ENCODE results near the gene FUS.

The FUS gene

GRCh38 chr16:31179747-31180459, at the start of gene FUS:
FUS (plus strand) TSS chr16:31180139; CDS start chr16:31180215, 76 bp downstream.
- Histone ChIP-seq H3K9me3 (ENCODE audit: insufficient read depth, low read length) (no peaks in the 10 kb centered on the region), H3K4me1 (ENCODE audit: insufficient read depth, insufficient read length) (peaks cover 11% of the 10 kb centered on the region), H3K36me3 (ENCODE audit: insufficient read depth, insufficient read length, low read length) (peaks cover 43% of the 10 kb centered on the region), H3K4me3 (ENCODE audit: insufficient read length, low read depth) (peak within 1 kb of the TSS; percentile 97), H3K27me3 (ENCODE audit: insufficient read depth, insufficient read length) (no peaks in the 10 kb centered on the region), H3K9ac (ENCODE audit: insufficient read length, low read depth) (peak within 1 kb of the TSS; percentile 99)
- TF ChIP-seq YY1 (IDR thresholded peaks at IDR 0.05; ENCODE audit: insufficient read depth, insufficient read length) (peak; percentile 64), ZNF274 (IDR thresholded peaks at IDR 0.05; ENCODE audit: low read depth, low read length) (no peak), SUZ12 (IDR thresholded peaks at IDR 0.05; ENCODE audit: extremely low read depth, insufficient read depth, insufficient read length) (no peak)
- DNase-seq (ENCODE audit: low read depth, low spot score): peak; percentile 83

GRCh38 chr16:31130336-31130891, 49.5 kb upstream of the FUS start:
- Histone ChIP-seq H3K9ac (ENCODE audit: insufficient read length, low read depth) (no peak overlapping the region), H3K4me3 (ENCODE audit: insufficient read length, low read depth) (no peak overlapping the region), H3K4me1 (ENCODE audit: insufficient read depth, insufficient read length) (peaks cover 27% of the 10 kb centered on the region), H3K9me3 (ENCODE audit: insufficient read depth, low read length) (no peaks in the 10 kb centered on the region), H3K36me3 (ENCODE audit: insufficient read depth, insufficient read length, low read length) (peaks cover 76% of the 10 kb centered on the region), H3K27me3 (ENCODE audit: insufficient read depth, insufficient read length) (no peaks in the 10 kb centered on the region)
- TF ChIP-seq SUZ12 (IDR thresholded peaks at IDR 0.05; ENCODE audit: extremely low read depth, insufficient read depth, insufficient read length): no peak
- TF ChIP-seq YY1 (IDR thresholded peaks at IDR 0.05; ENCODE audit: insufficient read depth, insufficient read length): no peak
- no peak for TF ChIP-seq ZNF274 (IDR thresholded peaks at IDR 0.05; ENCODE audit: low read depth, low read length)
- no peak for DNase-seq (ENCODE audit: low read depth, low spot score)

- Histone ChIP-seq H3K4me1 (ENCODE audit: insufficient read depth, insufficient read length) (peaks cover 29% of the 10 kb centered on the region), H3K9ac (ENCODE audit: insufficient read length, low read depth) (no peak overlapping the region), H3K36me3 (ENCODE audit: insufficient read depth, insufficient read length, low read length) (peaks cover 72% of the 10 kb centered on the region), H3K27me3 (ENCODE audit: insufficient read depth, insufficient read length) (no peaks in the 10 kb centered on the region), H3K4me3 (ENCODE audit: insufficient read length, low read depth) (no peak overlapping the region), H3K9me3 (ENCODE audit: insufficient read depth, low read length) (no peaks in the 10 kb centered on the region)
- DNase-seq (ENCODE audit: low read depth, low spot score): no peak
- no peak for TF ChIP-seq ZNF274 (IDR thresholded peaks at IDR 0.05; ENCODE audit: low read depth, low read length)
- no peak for TF ChIP-seq YY1 (IDR thresholded peaks at IDR 0.05; ENCODE audit: insufficient read depth, insufficient read length)
- no peak for TF ChIP-seq SUZ12 (IDR thresholded peaks at IDR 0.05; ENCODE audit: extremely low read depth, insufficient read depth, insufficient read length)
Measured at GRCh38 chr16:31130899-31131298, 49.0 kb upstream of the FUS start.

GRCh38 chr16:31131416-31131815, 48.5 kb upstream of the FUS start:
- DNase-seq (ENCODE audit: low read depth, low spot score): no peak
- Histone ChIP-seq H3K9ac (ENCODE audit: insufficient read length, low read depth) (no peak overlapping the region), H3K27me3 (ENCODE audit: insufficient read depth, insufficient read length) (no peaks in the 10 kb centered on the region), H3K4me1 (ENCODE audit: insufficient read depth, insufficient read length) (peaks cover 34% of the 10 kb centered on the region), H3K9me3 (ENCODE audit: insufficient read depth, low read length) (no peaks in the 10 kb centered on the region), H3K4me3 (ENCODE audit: insufficient read length, low read depth) (no peak overlapping the region), H3K36me3 (ENCODE audit: insufficient read depth, insufficient read length, low read length) (peaks cover 67% of the 10 kb centered on the region)
- no peak for TF ChIP-seq SUZ12 (IDR thresholded peaks at IDR 0.05; ENCODE audit: extremely low read depth, insufficient read depth, insufficient read length)
- TF ChIP-seq YY1 (IDR thresholded peaks at IDR 0.05; ENCODE audit: insufficient read depth, insufficient read length): no peak
- no peak for TF ChIP-seq ZNF274 (IDR thresholded peaks at IDR 0.05; ENCODE audit: low read depth, low read length)

- H3K4me3 ChIP-seq (ENCODE audit: insufficient read length, low read depth): no peak overlapping the region
- peaks cover 64% of the 10 kb centered on the region for H3K36me3 ChIP-seq (ENCODE audit: insufficient read depth, insufficient read length, low read length)
- H3K9ac ChIP-seq (ENCODE audit: insufficient read length, low read depth): no peak overlapping the region
- DNase-seq (ENCODE audit: low read depth, low spot score): no peak
- peaks cover 35% of the 10 kb centered on the region for H3K4me1 ChIP-seq (ENCODE audit: insufficient read depth, insufficient read length)
- H3K27me3 ChIP-seq (ENCODE audit: insufficient read depth, insufficient read length): no peaks in the 10 kb centered on the region
- H3K9me3 ChIP-seq (ENCODE audit: insufficient read depth, low read length): no peaks in the 10 kb centered on the region
- TF ChIP-seq ZNF274 (IDR thresholded peaks at IDR 0.05; ENCODE audit: low read depth, low read length) (no peak), YY1 (IDR thresholded peaks at IDR 0.05; ENCODE audit: insufficient read depth, insufficient read length) (no peak), SUZ12 (IDR thresholded peaks at IDR 0.05; ENCODE audit: extremely low read depth, insufficient read depth, insufficient read length) (no peak)
Measured at GRCh38 chr16:31131841-31132271, 48.1 kb upstream of the FUS start.

- Histone ChIP-seq H3K4me3 (ENCODE audit: insufficient read length, low read depth) (no peak overlapping the region), H3K36me3 (ENCODE audit: insufficient read depth, insufficient read length, low read length) (peaks cover 59% of the 10 kb centered on the region), H3K4me1 (ENCODE audit: insufficient read depth, insufficient read length) (peaks cover 33% of the 10 kb centered on the region), H3K9me3 (ENCODE audit: insufficient read depth, low read length) (no peaks in the 10 kb centered on the region), H3K9ac (ENCODE audit: insufficient read length, low read depth) (no peak overlapping the region), H3K27me3 (ENCODE audit: insufficient read depth, insufficient read length) (no peaks in the 10 kb centered on the region)
- no peak for DNase-seq (ENCODE audit: low read depth, low spot score)
- TF ChIP-seq SUZ12 (IDR thresholded peaks at IDR 0.05; ENCODE audit: extremely low read depth, insufficient read depth, insufficient read length): no peak
- TF ChIP-seq ZNF274 (IDR thresholded peaks at IDR 0.05; ENCODE audit: low read depth, low read length): no peak
- no peak for TF ChIP-seq YY1 (IDR thresholded peaks at IDR 0.05; ENCODE audit: insufficient read depth, insufficient read length)
Measured at GRCh38 chr16:31132303-31132979, 47.5 kb upstream of the FUS start.

- Histone ChIP-seq H3K27me3 (ENCODE audit: insufficient read depth, insufficient read length) (no peaks in the 10 kb centered on the region), H3K4me1 (ENCODE audit: insufficient read depth, insufficient read length) (peaks cover 29% of the 10 kb centered on the region), H3K9ac (ENCODE audit: insufficient read length, low read depth) (peak overlapping the region; percentile 73), H3K4me3 (ENCODE audit: insufficient read length, low read depth) (no peak overlapping the region), H3K9me3 (ENCODE audit: insufficient read depth, low read length) (no peaks in the 10 kb centered on the region), H3K36me3 (ENCODE audit: insufficient read depth, insufficient read length, low read length) (peaks cover 52% of the 10 kb centered on the region)
- no peak for DNase-seq (ENCODE audit: low read depth, low spot score)
- TF ChIP-seq YY1 (IDR thresholded peaks at IDR 0.05; ENCODE audit: insufficient read depth, insufficient read length) (no peak), SUZ12 (IDR thresholded peaks at IDR 0.05; ENCODE audit: extremely low read depth, insufficient read depth, insufficient read length) (no peak), ZNF274 (IDR thresholded peaks at IDR 0.05; ENCODE audit: low read depth, low read length) (no peak)
Measured at GRCh38 chr16:31133046-31133501, 46.9 kb upstream of the FUS start.

Measured in NT2/D1 (cell line).